Colonic mucosa (tissue), 4 donors: ENCODE results near the gene ERAL1. TPM values are rescaled to one million over a fixed set of nuclear protein-coding genes. Genes with fewer than 3 reads are reported as not detected.
"Not testable (repeated sequence)": the region's sequence is repeated elsewhere in the genome, so short reads cannot be mapped to it uniquely, and the experiment has no call there.

ENCODE experiments used
- DNase-seq: peaks from one replicate; pipeline ENCODE4 v3.0.0-alpha.2; 2020
- H3K27ac ChIP-seq: fragments of 200-600 bp; one replicate; pipeline ENCODE4 v1.8.0; 2021
- H3K27me3 ChIP-seq: fragments of 200-600 bp; one replicate; pipeline ENCODE4 v1.8.0; 2021
- H3K36me3 ChIP-seq: fragments of 200-600 bp; one replicate; pipeline ENCODE4 v1.8.0; 2021
- H3K4me1 ChIP-seq: fragments of 200-600 bp; one replicate; pipeline ENCODE4 v1.8.0; 2021; ENCODE audit warnings: mild to moderate bottlenecking
- H3K4me3 ChIP-seq: fragments of 200-600 bp; one replicate; pipeline ENCODE4 v1.8.0; 2021
- H3K9ac ChIP-seq, 2 donors: one replicate each; pipeline ENCODE4 v1.7.0; 2013; ENCODE audit warnings: control low read depth in 2 of 2, low read depth in 2 of 2, low read length in 2 of 2
- H3K9me3 ChIP-seq: fragments of 200-600 bp; one replicate; pipeline ENCODE4 v1.8.0; 2021
- CTCF ChIP-seq: fragments of 200-600 bp; IDR thresholded peaks from one replicate; pipeline ENCODE4 v1.8.0; 2022; ENCODE audit warnings: antibody characterized with exemption, mild to moderate bottlenecking
- intact Hi-C: fragments of 100-400 bp; cut with DNase I; formaldehyde crosslinking; loops from one replicate; pipeline ENCODE4 v1.14.1; 2022
- total RNA-seq, 2 donors: library from RNA; stranded (reverse); fragmentation: NEBNext Ultra II Directional in 1 of 2; extraction: Animal tissue kit (Norgen Biotek cat#: 25700) in 1 of 2; gene quantifications; one replicate each; pipeline ENCODE4 v1.2.1, GENCODE V29; 2021
- donor health status: healthy.
- donor health status: DM: no; HTN: no; CAD: no.
- donor health status: DM: no; HTN: no; CAD: no.

The ERAL1 gene
- total RNA-seq, 2 donors from 2014 or later, result 34.7 to 72.0 TPM

DNA sequence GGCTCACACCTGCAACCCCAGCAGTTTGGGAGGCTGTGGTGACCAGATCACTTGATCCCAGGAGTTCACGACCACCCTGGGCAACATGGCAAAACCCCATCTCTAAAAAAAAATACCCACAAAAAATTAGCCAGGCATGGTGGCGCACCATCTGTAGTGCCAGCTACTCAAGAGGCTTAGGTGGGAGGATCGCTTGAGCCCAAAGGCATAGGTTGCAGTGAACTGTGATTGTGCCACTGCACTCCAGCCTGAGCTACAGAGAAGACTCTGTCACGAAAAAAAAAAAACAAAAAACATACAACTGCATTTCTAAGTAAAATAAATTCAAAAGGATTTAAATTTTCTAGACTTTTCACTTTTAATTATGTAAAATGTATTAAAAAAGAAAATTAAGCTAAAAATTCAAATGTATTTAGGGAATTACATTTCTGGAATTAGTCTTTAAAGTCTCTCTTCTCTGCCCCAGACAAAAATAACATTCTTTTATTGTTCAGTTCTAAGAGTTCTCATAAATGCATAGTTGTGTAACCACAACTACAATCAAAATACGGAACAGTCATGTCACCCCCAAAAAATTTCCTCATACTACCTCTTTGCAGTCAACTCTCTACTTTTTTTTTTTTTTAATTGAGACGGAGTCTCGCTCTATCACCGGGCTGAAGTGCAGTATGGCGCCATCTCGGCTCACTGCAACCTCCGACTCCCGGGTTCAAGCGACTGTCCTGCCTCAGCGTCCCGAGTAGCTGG, 26.3 kb upstream of the ERAL1 start:
- DNase-seq, result no peak
- Histone ChIP-seq H3K9me3 (no peaks in the 10 kb centered on the region), H3K4me1 (no peaks in the 10 kb centered on the region), H3K9ac (no peak overlapping the region), H3K27me3 (no peaks in the 10 kb centered on the region), H3K4me3 (no peak overlapping the region), H3K27ac (no peak overlapping the region), H3K36me3 (no peaks in the 10 kb centered on the region)
- no peak for TF ChIP-seq CTCF
- intact Hi-C loops, result no loop called here

- H3K4me3 ChIP-seq, result no peak overlapping the region
- no peaks in the 10 kb centered on the region for H3K4me1 ChIP-seq
- no peak for DNase-seq
- intact Hi-C loops, result no loop called here
- no peak for TF ChIP-seq CTCF
- H3K9ac ChIP-seq, result no peak overlapping the region
- H3K27me3 ChIP-seq, result no peaks in the 10 kb centered on the region
- no peak overlapping the region for H3K27ac ChIP-seq
- no peaks in the 10 kb centered on the region for H3K36me3 ChIP-seq
- no peaks in the 10 kb centered on the region for H3K9me3 ChIP-seq
These were observed 20.4 kb upstream of the ERAL1 start for GRCh38 chr17:28834420-28834819.

GRCh38 chr17:28836541-28836940, 18.3 kb upstream of the ERAL1 start:
- H3K9me3 ChIP-seq, H3K4me1 ChIP-seq, DNase-seq, intact Hi-C loops, H3K4me3 ChIP-seq, H3K36me3 ChIP-seq, H3K27me3 ChIP-seq, H3K27ac ChIP-seq, H3K9ac ChIP-seq: not testable (repeated sequence)

DNA sequence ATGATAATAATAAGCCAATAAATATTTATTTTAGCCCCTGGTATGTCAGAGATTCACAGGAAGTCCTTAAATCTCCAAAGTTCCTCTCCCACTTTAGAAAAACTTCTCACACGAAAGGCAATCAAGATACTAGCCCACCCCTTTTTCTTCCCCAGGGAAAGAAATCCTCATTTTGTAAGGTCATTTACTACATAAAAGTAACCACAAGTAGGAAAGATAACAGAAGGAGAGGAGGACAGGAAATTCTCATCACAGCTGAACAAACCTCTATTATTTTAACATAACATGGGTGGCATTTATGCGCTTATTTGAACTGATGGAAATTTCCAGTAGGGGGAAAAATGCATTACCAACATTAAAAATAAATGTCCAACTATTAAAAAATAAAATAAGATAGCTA, 15.6 kb upstream of the ERAL1 start:
- no peaks in the 10 kb centered on the region for H3K27me3 ChIP-seq
- H3K4me1 ChIP-seq, result no peaks in the 10 kb centered on the region
- no peak overlapping the region for H3K9ac ChIP-seq
- no peaks in the 10 kb centered on the region for H3K36me3 ChIP-seq
- H3K9me3 ChIP-seq, result no peaks in the 10 kb centered on the region
- DNase-seq, result no peak
- intact Hi-C loops, result no loop called here
- TF ChIP-seq CTCF, result no peak
- no peak overlapping the region for H3K4me3 ChIP-seq
- no peak overlapping the region for H3K27ac ChIP-seq

DNA sequence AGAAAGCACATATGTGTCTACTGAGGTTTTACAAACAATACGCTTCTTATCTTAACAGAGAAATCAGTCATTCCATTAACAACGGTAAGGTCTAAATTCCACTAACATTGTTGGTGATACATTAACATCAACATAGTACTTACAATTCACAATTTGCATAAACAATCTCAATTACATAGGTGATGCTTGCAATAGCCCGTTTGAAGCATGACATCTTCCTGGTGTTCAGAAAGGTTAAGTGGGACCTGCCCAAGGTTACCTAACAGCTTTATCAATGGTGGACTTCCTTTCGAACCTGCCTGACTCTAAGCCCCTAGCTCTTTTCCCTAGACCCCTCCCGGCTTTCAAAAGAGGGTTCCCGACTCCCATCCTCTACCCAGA, 12.9 kb upstream of the ERAL1 start:
- intact Hi-C loops, result no loop called here
- peak overlapping the region; percentile 87 for H3K4me3 ChIP-seq
- peak overlapping the region; percentile 83 for H3K27ac ChIP-seq
- no peak for DNase-seq
- H3K36me3 ChIP-seq, result no peaks in the 10 kb centered on the region
- no peak for TF ChIP-seq CTCF
- H3K9me3 ChIP-seq, result no peaks in the 10 kb centered on the region
- no peaks in the 10 kb centered on the region for H3K27me3 ChIP-seq
- H3K9ac ChIP-seq, result peak overlapping the region; percentile 91 to 97
- no peaks in the 10 kb centered on the region for H3K4me1 ChIP-seq

GRCh38 chr17:28842282-28843012, 12.4 kb upstream of the ERAL1 start, which contains the start of gene FAM222B:
Gene FAM222B, minus strand, starts transcription at chr17:28842790. Its CDS starts 76,123 bp downstream, at chr17:28766667.
- Histone ChIP-seq H3K27ac (peak within 1 kb of the TSS; percentile 83), H3K4me3 (peak within 1 kb of the TSS; percentile 87), H3K36me3 (no peaks in the 10 kb centered on the region), H3K9ac (peak within 1 kb of the TSS; percentile 91 to 97), H3K9me3 (no peaks in the 10 kb centered on the region), H3K27me3 (no peaks in the 10 kb centered on the region), H3K4me1 (no peaks in the 10 kb centered on the region)
- no peak for TF ChIP-seq CTCF
- intact Hi-C loops, result no loop called here
- peak; percentile 79 for DNase-seq
